ENCODE results near the gene NKTR. TPM values are rescaled to one million over a fixed set of nuclear protein-coding genes. Genes with fewer than 3 reads are reported as not detected.

NKTR gene
- total RNA-seq, 1 experiment from 2014 or later = 79.8 TPM

DNA sequence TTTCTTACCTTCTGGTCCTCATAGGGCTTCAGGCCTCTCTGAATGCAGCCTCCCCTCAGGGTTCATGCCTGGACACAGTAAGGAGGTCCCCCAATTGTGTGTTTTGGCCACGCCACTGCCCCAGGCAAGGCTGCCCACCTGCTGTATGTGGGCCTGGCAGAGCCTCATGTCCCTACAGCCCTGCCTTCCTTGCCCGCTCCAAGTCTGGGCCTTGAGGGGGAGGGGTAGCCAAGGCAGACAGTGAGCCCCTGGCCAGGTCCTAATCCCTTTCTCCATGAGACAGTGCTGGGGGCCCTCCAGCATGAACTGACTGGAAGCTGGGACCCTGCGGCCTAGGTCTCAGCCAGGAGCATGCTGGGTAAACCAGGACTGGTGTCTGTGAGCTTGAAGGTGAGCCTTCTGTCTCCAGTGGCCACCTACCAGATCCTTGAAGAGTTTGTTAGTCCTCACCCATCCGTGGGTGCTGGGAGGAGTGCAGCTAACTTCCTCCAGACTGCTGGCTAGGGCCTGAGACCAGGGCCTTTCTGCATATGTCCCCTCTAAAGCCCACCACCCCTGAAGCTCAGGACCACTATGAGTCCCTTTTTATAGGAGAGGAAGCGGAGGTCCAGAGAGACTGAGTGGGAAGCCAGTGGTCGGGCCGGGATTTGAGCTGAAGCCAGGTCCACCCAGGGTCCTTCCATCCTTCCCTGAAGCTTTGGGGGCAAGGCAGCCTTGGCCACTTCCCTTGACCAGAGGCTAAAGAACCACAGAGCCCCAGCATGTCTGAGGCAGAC, 61.7 kb downstream of the NKTR start:
- no CpG with 5 or more reads among the region's 7 CpGs for WGBS (ENCODE audit: extremely low coverage, insufficient read length, low lambda C conversion rate)
- no peak overlapping the region for H3K4me3 Mint-ChIP-seq
- no peaks in the 10 kb centered on the region for H3K9me3 Mint-ChIP-seq
- no peaks in the 10 kb centered on the region for H3K4me1 ChIP-seq (ENCODE audit: insufficient read depth, low read length)
- no peaks in the 10 kb centered on the region for H3K9me3 ChIP-seq (ENCODE audit: control insufficient read depth, low read depth, low read length)
- H3K56ac ChIP-seq (ENCODE audit: insufficient read length, low read depth, low read length) = no peak overlapping the region
- H3K4me1 Mint-ChIP-seq = peaks cover 3 to 7% of the 10 kb centered on the region in 2 experiments; a peak in 3 of 4 replicates
- H2BK120ac ChIP-seq (ENCODE audit: low read depth, low read length, poor library complexity, severe bottlenecking) = no peak overlapping the region
- H3K23me2 ChIP-seq (ENCODE audit: insufficient read length, low read depth, low read length, poor library complexity, severe bottlenecking) = no peaks in the 10 kb centered on the region
- no peaks in the 10 kb centered on the region for H3K79me2 ChIP-seq (ENCODE audit: insufficient read depth, low read length)
- no peak overlapping the region for H3K14ac ChIP-seq (ENCODE audit: insufficient read depth, low read length)
- no peak overlapping the region for H3K18ac ChIP-seq (ENCODE audit: insufficient read length, low read depth, low read length)
- H4K20me1 ChIP-seq (ENCODE audit: control insufficient read depth, insufficient read depth, insufficient read length) = no peaks in the 10 kb centered on the region
- H2BK12ac ChIP-seq (ENCODE audit: insufficient read length, low read depth, low read length) = no peak overlapping the region
- H3K23ac ChIP-seq (ENCODE audit: insufficient read length, low read depth, low read length) = no peak overlapping the region
- no peak overlapping the region for H3T11ph ChIP-seq (ENCODE audit: low read length)
- no peaks in the 10 kb centered on the region for H3K79me1 ChIP-seq (ENCODE audit: insufficient read depth, low read depth, low read length, poor library complexity, severe bottlenecking)
- no peaks in the 10 kb centered on the region for H3K27me3 Mint-ChIP-seq (ENCODE audit: low read depth)
- TF ChIP-seq, protein P1, sequence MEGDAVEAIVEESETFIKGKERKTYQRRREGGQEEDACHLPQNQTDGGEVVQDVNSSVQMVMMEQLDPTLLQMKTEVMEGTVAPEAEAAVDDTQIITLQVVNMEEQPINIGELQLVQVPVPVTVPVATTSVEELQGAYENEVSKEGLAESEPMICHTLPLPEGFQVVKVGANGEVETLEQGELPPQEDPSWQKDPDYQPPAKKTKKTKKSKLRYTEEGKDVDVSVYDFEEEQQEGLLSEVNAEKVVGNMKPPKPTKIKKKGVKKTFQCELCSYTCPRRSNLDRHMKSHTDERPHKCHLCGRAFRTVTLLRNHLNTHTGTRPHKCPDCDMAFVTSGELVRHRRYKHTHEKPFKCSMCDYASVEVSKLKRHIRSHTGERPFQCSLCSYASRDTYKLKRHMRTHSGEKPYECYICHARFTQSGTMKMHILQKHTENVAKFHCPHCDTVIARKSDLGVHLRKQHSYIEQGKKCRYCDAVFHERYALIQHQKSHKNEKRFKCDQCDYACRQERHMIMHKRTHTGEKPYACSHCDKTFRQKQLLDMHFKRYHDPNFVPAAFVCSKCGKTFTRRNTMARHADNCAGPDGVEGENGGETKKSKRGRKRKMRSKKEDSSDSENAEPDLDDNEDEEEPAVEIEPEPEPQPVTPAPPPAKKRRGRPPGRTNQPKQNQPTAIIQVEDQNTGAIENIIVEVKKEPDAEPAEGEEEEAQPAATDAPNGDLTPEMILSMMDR (conservative IDR thresholded peaks at IDR 0.05) = no peak
- peaks cover 3 to 21% (median 8%) of the 10 kb centered on the region in 3 experiments; a peak in 6 of 7 replicates for H3K36me3 Mint-ChIP-seq (ENCODE audit: insufficient read depth in 1 of 3, low read depth in 3 of 3)
- no peak for DNase-seq
- no peak overlapping the region for H2AK5ac ChIP-seq (ENCODE audit: insufficient read length, low read length)
- H3K9ac ChIP-seq (ENCODE audit: extremely low read depth, insufficient read length, low read length) = no peak overlapping the region
- no peak overlapping the region for H3K27ac Mint-ChIP-seq
- no peak overlapping the region for H3K4ac ChIP-seq (ENCODE audit: low read depth, low read length)
- H4K8ac ChIP-seq (replicated peaks; ENCODE audit: insufficient read length, low read depth, low read length) = no peak overlapping the region
- no peak overlapping the region for H4K5ac ChIP-seq (ENCODE audit: insufficient read length, low read depth, low read length)
- H2AFZ ChIP-seq (ENCODE audit: low read length) = no peak overlapping the region
- H2BK20ac ChIP-seq (ENCODE audit: low read depth, low read length, poor library complexity, severe bottlenecking) = no peak overlapping the region
- no peak overlapping the region for H3K4me2 ChIP-seq (ENCODE audit: insufficient read depth, insufficient read length, low read length)
- no peak overlapping the region for H2BK5ac ChIP-seq (ENCODE audit: insufficient read length, low read length)
- no peaks in the 10 kb centered on the region for H3K27me3 ChIP-seq (ENCODE audit: insufficient read depth, low read length)
- H4K91ac ChIP-seq (ENCODE audit: insufficient read length, low read depth, low read length) = no peak overlapping the region
- H3K27ac ChIP-seq (ENCODE audit: insufficient read length, low read depth, low read length) = no peak overlapping the region
- no peak overlapping the region for H2BK15ac ChIP-seq (ENCODE audit: low read depth, low read length)

Data from H9 (cell line).